ENCODE results near the gene HS6ST2. TPM values are rescaled to one million over a fixed set of nuclear protein-coding genes. Genes with fewer than 3 reads are reported as not detected.

The HS6ST2 gene
- polyA plus RNA-seq, 1 donor (not counting 4 experiments of a cell fraction or from before 2014, with no cell fraction given), result 0.43 TPM

DNA sequence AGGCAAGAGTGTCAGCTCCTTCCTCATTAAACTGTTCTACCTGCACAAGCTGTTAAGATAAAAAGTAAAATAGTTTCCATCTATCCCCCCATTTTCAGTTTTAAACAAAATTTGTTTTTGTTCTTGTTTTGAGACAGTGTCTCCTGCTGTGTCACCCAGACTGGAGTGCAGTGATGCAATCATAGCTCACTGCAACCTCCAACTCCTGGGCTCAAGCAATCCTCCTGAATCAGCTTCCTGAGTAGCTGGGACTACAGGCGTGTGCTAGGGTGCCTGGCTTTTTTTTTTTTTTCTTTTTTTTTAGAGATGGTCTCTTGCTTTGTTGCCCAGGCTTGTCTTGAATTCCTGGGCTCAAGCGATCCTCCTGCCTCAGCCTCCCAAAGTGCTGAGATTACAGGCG is 105.4 kb downstream of the HS6ST2 start:
- dilution Hi-C loops (cut with MboI; ENCODE audit: extremely low pct_ligation_motif_present, low sequenced_read_pairs), result no loop called here
- no peak overlapping the region for H3K4me2 ChIP-seq (ENCODE audit: control insufficient read depth, extremely low read depth, insufficient read depth, low read depth, low read length)
- FAIRE-seq, result no peak

GRCh38 chrX:132848296-132848970 is 110.0 kb downstream of the HS6ST2 start:
- H3K9ac ChIP-seq (ENCODE audit: control insufficient read depth, extremely low read depth, insufficient read depth, low read length), result no peak overlapping the region
- no peaks in the 10 kb centered on the region for H3K36me3 ChIP-seq (ENCODE audit: control insufficient read depth in 2 of 2, extremely low read depth in 1 of 2, insufficient read depth in 2 of 2, low read length in 2 of 2)
- H4K20me1 ChIP-seq (ENCODE audit: control insufficient read depth, extremely low read depth, insufficient read depth, low read length), result no peaks in the 10 kb centered on the region
- H2AFZ ChIP-seq (ENCODE audit: control insufficient read depth, low read length), result no peak overlapping the region
- TF ChIP-seq EZH2 (IDR thresholded peaks at IDR 0.05; ENCODE audit: low read length), result no peak
- TF ChIP-seq CTCF (optimal IDR thresholded peaks at IDR 0.05 in 1 of 3, IDR thresholded peaks at IDR 0.05 in 1 of 3, conservative IDR thresholded peaks at IDR 0.05 in 1 of 3; ENCODE audit: extremely low read depth in 1 of 3, insufficient read depth in 2 of 3, low read length in 3 of 3), result no peak
- DNase-seq (ENCODE audit: low read depth, low spot score), result no peak
- H3K79me2 ChIP-seq (ENCODE audit: control insufficient read depth, insufficient read depth, low read length), result no peaks in the 10 kb centered on the region
- H3K4me3 ChIP-seq (ENCODE audit: control insufficient read depth in 2 of 3, extremely low read depth in 1 of 3, insufficient read depth in 2 of 3, low read depth in 1 of 3, low read length in 3 of 3), result no peak overlapping the region
- H3K27ac ChIP-seq (ENCODE audit: control insufficient read depth, insufficient read depth, low read length), result no peak overlapping the region
- H3K9me3 ChIP-seq (ENCODE audit: control insufficient read depth, low read depth, low read length), result no peaks in the 10 kb centered on the region
- FAIRE-seq, result no peak
- no peaks in the 10 kb centered on the region for H3K27me3 ChIP-seq (ENCODE audit: control insufficient read depth, extremely low read depth, insufficient read depth, low read length)
- no peaks in the 10 kb centered on the region for H3K9me1 ChIP-seq (ENCODE audit: control insufficient read depth, extremely low read depth, insufficient read depth, low read length)
- no peaks in the 10 kb centered on the region for H3K4me1 ChIP-seq (ENCODE audit: control insufficient read depth, extremely low read depth, insufficient read depth, low read length)
- no peak overlapping the region for H3K4me2 ChIP-seq (ENCODE audit: control insufficient read depth, extremely low read depth, insufficient read depth, low read depth, low read length)
- dilution Hi-C loops (cut with MboI; ENCODE audit: extremely low pct_ligation_motif_present, low sequenced_read_pairs), result no loop called here

More for the DNA sequence above, 105.4 kb downstream of the HS6ST2 start:
- Histone ChIP-seq H3K9me1 (ENCODE audit: control insufficient read depth, extremely low read depth, insufficient read depth, low read length) (no peaks in the 10 kb centered on the region), H3K9me3 (ENCODE audit: control insufficient read depth, low read depth, low read length) (no peaks in the 10 kb centered on the region), H4K20me1 (ENCODE audit: control insufficient read depth, extremely low read depth, insufficient read depth, low read length) (no peaks in the 10 kb centered on the region), H3K4me3 (ENCODE audit: control insufficient read depth in 2 of 3, extremely low read depth in 1 of 3, insufficient read depth in 2 of 3, low read depth in 1 of 3, low read length in 3 of 3) (no peak overlapping the region), H2AFZ (ENCODE audit: control insufficient read depth, low read length) (no peak overlapping the region), H3K36me3 (ENCODE audit: control insufficient read depth in 2 of 2, extremely low read depth in 1 of 2, insufficient read depth in 2 of 2, low read length in 2 of 2) (no peaks in the 10 kb centered on the region), H3K79me2 (ENCODE audit: control insufficient read depth, insufficient read depth, low read length) (no peaks in the 10 kb centered on the region), H3K9ac (ENCODE audit: control insufficient read depth, extremely low read depth, insufficient read depth, low read length) (no peak overlapping the region), H3K27me3 (ENCODE audit: control insufficient read depth, extremely low read depth, insufficient read depth, low read length) (no peaks in the 10 kb centered on the region), H3K4me1 (ENCODE audit: control insufficient read depth, extremely low read depth, insufficient read depth, low read length) (no peaks in the 10 kb centered on the region), H3K27ac (ENCODE audit: control insufficient read depth, insufficient read depth, low read length) (no peak overlapping the region)
- no peak for DNase-seq (ENCODE audit: low read depth, low spot score)
- TF ChIP-seq CTCF (optimal IDR thresholded peaks at IDR 0.05 in 1 of 3, IDR thresholded peaks at IDR 0.05 in 1 of 3, conservative IDR thresholded peaks at IDR 0.05 in 1 of 3; ENCODE audit: extremely low read depth in 1 of 3, insufficient read depth in 2 of 3, low read length in 3 of 3), result no peak
- no peak for TF ChIP-seq EZH2 (IDR thresholded peaks at IDR 0.05; ENCODE audit: low read length)
